ENCODE results near the gene UQCRHL.

The UQCRHL gene

DNA sequence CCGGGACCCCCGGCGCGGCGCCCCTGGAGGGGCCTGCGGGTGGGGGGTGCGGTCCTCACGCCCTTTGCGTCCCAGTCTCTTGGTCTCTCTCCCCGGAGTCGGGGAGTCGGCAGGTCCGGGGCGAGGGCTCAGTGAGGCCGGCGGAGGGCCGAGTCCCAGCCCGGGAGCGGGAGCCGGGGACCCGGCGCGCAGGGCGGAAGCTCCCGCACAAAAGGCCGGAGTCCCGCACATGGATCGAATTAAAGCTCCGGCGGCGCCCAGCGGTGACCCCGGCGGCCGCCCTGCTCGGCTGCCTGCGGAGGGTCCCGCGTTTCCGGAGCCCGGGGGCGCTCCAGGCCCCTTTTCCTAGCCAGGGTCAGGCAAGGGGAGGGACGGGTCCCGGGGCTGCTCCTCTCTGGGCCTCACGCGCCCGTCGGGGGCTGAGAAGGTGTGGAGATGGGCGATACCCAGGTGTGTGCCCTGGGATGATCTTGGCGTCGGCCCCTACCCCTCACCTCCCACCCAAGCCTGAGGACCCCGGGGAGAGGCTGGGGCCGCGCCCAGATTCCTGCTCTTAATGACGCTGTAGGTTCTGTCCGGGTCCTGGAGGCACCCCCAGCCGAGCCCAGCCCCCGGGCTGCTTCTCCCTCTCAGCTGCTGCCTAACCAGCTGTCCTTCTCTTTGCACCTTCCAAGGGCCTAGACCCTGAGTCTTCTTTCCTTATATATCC is 48.3 kb downstream of the UQCRHL start:
- H3K4me3 ChIP-seq (ENCODE audit: low read length): no peak overlapping the region
- H3K36me3 ChIP-seq (ENCODE audit: control insufficient read depth, low read length): no peaks in the 10 kb centered on the region
- no peak overlapping the region for H3K4me2 ChIP-seq (ENCODE audit: low read length)
- TF ChIP-seq EZH2phosphoT487 (IDR thresholded peaks at IDR 0.05; ENCODE audit: borderline replicate concordance, low read length): 0 out of 2 replicates have a peak, but pooled peaks have one; percentile 33
- TF ChIP-seq, protein P1, sequence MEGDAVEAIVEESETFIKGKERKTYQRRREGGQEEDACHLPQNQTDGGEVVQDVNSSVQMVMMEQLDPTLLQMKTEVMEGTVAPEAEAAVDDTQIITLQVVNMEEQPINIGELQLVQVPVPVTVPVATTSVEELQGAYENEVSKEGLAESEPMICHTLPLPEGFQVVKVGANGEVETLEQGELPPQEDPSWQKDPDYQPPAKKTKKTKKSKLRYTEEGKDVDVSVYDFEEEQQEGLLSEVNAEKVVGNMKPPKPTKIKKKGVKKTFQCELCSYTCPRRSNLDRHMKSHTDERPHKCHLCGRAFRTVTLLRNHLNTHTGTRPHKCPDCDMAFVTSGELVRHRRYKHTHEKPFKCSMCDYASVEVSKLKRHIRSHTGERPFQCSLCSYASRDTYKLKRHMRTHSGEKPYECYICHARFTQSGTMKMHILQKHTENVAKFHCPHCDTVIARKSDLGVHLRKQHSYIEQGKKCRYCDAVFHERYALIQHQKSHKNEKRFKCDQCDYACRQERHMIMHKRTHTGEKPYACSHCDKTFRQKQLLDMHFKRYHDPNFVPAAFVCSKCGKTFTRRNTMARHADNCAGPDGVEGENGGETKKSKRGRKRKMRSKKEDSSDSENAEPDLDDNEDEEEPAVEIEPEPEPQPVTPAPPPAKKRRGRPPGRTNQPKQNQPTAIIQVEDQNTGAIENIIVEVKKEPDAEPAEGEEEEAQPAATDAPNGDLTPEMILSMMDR (IDR thresholded peaks at IDR 0.05; ENCODE audit: low read depth, low read length, poor library complexity, severe bottlenecking): no peak
- H3K9me3 ChIP-seq (ENCODE audit: control insufficient read depth, insufficient read depth, low read length): no peaks in the 10 kb centered on the region
- H3K4me1 ChIP-seq (ENCODE audit: control insufficient read depth, low read length): no peaks in the 10 kb centered on the region
- H3K9me2 ChIP-seq (replicated peaks; ENCODE audit: control insufficient read depth, low read length): no peaks in the 10 kb centered on the region
- H3K27ac ChIP-seq (ENCODE audit: low read depth, low read length): no peak overlapping the region
- no peaks in the 10 kb centered on the region for H3K79me2 ChIP-seq (ENCODE audit: control insufficient read depth, low read length)
- peaks cover 48% of the 10 kb centered on the region for H3K27me3 ChIP-seq (ENCODE audit: control insufficient read depth, low read length)
- no peaks in the 10 kb centered on the region for H3F3A ChIP-seq (ENCODE audit: control insufficient read depth, insufficient read depth)
- H4K20me1 ChIP-seq (ENCODE audit: control insufficient read depth, insufficient read depth, low read depth, low read length): no peaks in the 10 kb centered on the region

DNA sequence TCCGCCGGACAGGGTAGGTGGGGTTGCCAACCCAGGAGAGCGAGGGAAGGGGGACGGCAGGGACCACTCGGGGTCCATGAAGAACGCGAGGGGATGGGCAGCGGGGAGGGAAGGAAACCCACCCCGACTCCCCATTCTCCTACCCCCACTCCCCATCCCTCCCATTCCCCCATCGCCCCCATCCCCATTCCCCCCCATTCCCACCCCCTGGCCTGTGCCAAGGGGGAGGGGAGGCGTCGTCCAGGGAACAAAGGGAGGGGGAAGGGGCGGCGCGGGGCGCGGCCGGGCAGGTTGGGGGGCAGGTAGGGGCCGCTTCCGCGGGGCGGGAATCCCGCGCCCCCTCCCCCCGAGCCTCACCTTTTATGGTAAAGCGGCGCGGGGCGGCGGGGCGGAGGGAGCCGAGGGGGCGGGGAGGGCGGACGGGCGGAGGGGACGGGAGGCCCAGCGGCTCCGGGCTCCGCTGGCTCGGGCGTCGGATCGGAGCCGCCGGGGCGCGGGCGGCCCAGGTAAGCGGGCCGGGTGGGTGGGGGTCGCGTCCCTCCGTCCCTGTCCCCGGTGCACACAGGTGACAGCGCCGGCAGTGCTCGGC is 49.0 kb downstream of the UQCRHL start, which contains the start of gene FBLIM1:
FBLIM1 (plus strand) TSS at position 453 of the 589 bp plus-strand sequence. CDS start 6,189 bp downstream, outside the sequence.
- Histone ChIP-seq H3K27ac (ENCODE audit: low read depth, low read length) (no peak within 1 kb of the TSS), H3K27me3 (ENCODE audit: control insufficient read depth, low read length) (peaks cover 48% of the 10 kb centered on the region), H3F3A (ENCODE audit: control insufficient read depth, insufficient read depth) (no peaks in the 10 kb centered on the region), H3K4me2 (ENCODE audit: low read length) (no peak within 1 kb of the TSS), H3K4me3 (ENCODE audit: low read length) (no peak within 1 kb of the TSS), H4K20me1 (ENCODE audit: control insufficient read depth, insufficient read depth, low read depth, low read length) (no peaks in the 10 kb centered on the region), H3K9me2 (replicated peaks; ENCODE audit: control insufficient read depth, low read length) (no peaks in the 10 kb centered on the region), H3K9me3 (ENCODE audit: control insufficient read depth, insufficient read depth, low read length) (no peaks in the 10 kb centered on the region), H3K36me3 (ENCODE audit: control insufficient read depth, low read length) (no peaks in the 10 kb centered on the region), H3K79me2 (ENCODE audit: control insufficient read depth, low read length) (no peaks in the 10 kb centered on the region), H3K4me1 (ENCODE audit: control insufficient read depth, low read length) (no peaks in the 10 kb centered on the region)
- TF ChIP-seq EZH2phosphoT487 (IDR thresholded peaks at IDR 0.05; ENCODE audit: borderline replicate concordance, low read length): no peak
- TF ChIP-seq, protein P1 (IDR thresholded peaks at IDR 0.05; ENCODE audit: low read depth, low read length, poor library complexity, severe bottlenecking): no peak

DNA sequence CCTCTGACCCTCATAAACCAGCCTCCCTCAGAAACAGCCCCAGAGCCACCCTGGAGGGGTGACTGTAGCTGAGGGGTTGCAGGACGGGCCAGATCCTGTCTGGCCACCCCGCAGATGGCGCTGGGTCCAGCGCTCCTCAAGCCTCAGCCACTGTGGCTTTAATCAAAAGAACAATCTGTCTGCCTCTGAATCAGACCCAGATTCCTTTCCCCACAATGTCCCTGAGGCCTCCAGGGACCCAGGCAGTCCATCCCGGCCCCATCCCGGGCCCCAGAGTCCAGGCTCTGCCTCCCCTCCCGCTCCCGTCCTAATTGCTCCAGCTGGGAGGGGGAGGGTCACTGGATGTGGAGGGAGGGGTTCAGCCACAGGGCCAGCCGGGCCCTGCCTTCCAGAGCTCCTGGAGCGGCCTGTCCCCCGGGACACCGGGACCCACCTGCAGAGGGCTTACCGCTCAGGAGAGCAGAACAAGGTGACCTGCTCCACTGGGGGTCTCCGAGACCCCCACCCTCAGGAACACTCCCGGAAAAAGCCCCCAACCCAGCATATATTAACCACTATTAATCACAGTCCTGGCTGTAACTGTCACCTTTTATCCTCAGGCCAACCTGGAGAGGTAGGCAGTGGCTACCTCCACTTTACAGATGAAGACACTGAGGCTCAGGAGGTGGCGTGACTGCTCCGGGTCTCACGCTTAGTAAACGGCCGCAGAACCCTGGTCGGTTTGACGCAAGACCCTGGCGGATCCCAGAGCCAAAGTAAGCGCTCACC is 49.7 kb downstream of the UQCRHL start:
- no peaks in the 10 kb centered on the region for H3K36me3 ChIP-seq (ENCODE audit: control insufficient read depth, low read length)
- H3K4me3 ChIP-seq (ENCODE audit: low read length): no peak overlapping the region
- no peaks in the 10 kb centered on the region for H3F3A ChIP-seq (ENCODE audit: control insufficient read depth, insufficient read depth)
- H3K79me2 ChIP-seq (ENCODE audit: control insufficient read depth, low read length): no peaks in the 10 kb centered on the region
- H3K9me3 ChIP-seq (ENCODE audit: control insufficient read depth, insufficient read depth, low read length): no peaks in the 10 kb centered on the region
- H4K20me1 ChIP-seq (ENCODE audit: control insufficient read depth, insufficient read depth, low read depth, low read length): no peaks in the 10 kb centered on the region
- peaks cover 48% of the 10 kb centered on the region for H3K27me3 ChIP-seq (ENCODE audit: control insufficient read depth, low read length)
- H3K4me1 ChIP-seq (ENCODE audit: control insufficient read depth, low read length): no peaks in the 10 kb centered on the region
- TF ChIP-seq, protein P1 (IDR thresholded peaks at IDR 0.05; ENCODE audit: low read depth, low read length, poor library complexity, severe bottlenecking): no peak
- TF ChIP-seq EZH2phosphoT487 (IDR thresholded peaks at IDR 0.05; ENCODE audit: borderline replicate concordance, low read length): peak; percentile 76
- no peaks in the 10 kb centered on the region for H3K9me2 ChIP-seq (replicated peaks; ENCODE audit: control insufficient read depth, low read length)
- no peak overlapping the region for H3K27ac ChIP-seq (ENCODE audit: low read depth, low read length)
- H3K4me2 ChIP-seq (ENCODE audit: low read length): no peak overlapping the region
